Measurements from ENCODE around the gene BCL2L1. TPM values are rescaled to one million over a fixed set of nuclear protein-coding genes. Genes with fewer than 3 reads are reported as not detected.

BCL2L1 gene
- total and polyA plus RNA-seq, 10 of the 15 experiments (the other 5 are each of a cell fraction or from before 2014, with no cell fraction given), result 0.63 to 67.7 (median 43.6) TPM

- TF ChIP-seq CEBPZ (IDR thresholded peaks at IDR 0.05; ENCODE audit: low read depth, low read length) (no peak), BCL11A (IDR thresholded peaks at IDR 0.05; ENCODE audit: low read depth, low read length) (no peak), SPI1 (IDR thresholded peaks at IDR 0.05; ENCODE audit: borderline replicate concordance, insufficient read depth, low read depth, low read length) (no peak), ZBTB33 (IDR thresholded peaks at IDR 0.05) (no peak), TBL1XR1 (IDR thresholded peaks at IDR 0.05; ENCODE audit: low read depth, low read length) (no peak), PBX3 (IDR thresholded peaks at IDR 0.05; ENCODE audit: insufficient replicate concordance, low read depth, low read length) (no peak), RAD51 (IDR thresholded peaks at IDR 0.05) (no peak), CTCF (IDR thresholded peaks at IDR 0.05 in 2 of 3, conservative IDR thresholded peaks at IDR 0.05 in 1 of 3; ENCODE audit: control insufficient read depth in 2 of 3, extremely low read depth in 1 of 3, insufficient read depth in 1 of 3, low read depth in 3 of 3, low read length in 3 of 3) (peak; percentile 41 to 54 (median 43); a peak in 5 of 6 replicates), ZNF274 (IDR thresholded peaks at IDR 0.05; ENCODE audit: insufficient read depth, insufficient read length) (no peak), WRNIP1 (IDR thresholded peaks at IDR 0.05; ENCODE audit: borderline replicate concordance, low read depth, low read length) (no peak), MEF2A (IDR thresholded peaks at IDR 0.05; ENCODE audit: insufficient read depth, low read depth, low read length) (no peak), CEBPB (IDR thresholded peaks at IDR 0.05; ENCODE audit: borderline replicate concordance in 1 of 2, low read depth in 2 of 2, low read length in 2 of 2) (no peak), GABPA (IDR thresholded peaks at IDR 0.05; ENCODE audit: low read depth) (no peak), NFIC (IDR thresholded peaks at IDR 0.05; ENCODE audit: low read depth, low read length) (peak; percentile 41; the same call in 1 of the 2 replicates), ZSCAN29 (IDR thresholded peaks at IDR 0.05) (no peak), BCL3 (IDR thresholded peaks at IDR 0.05; ENCODE audit: borderline replicate concordance, insufficient read depth, low read depth, low read length, poor library complexity, severe bottlenecking) (no peak), SMAD5 (IDR thresholded peaks at IDR 0.05; ENCODE audit: low read depth) (peak; percentile 36; the same call in 1 of the 2 replicates), EGR1 (IDR thresholded peaks at IDR 0.05; ENCODE audit: borderline replicate concordance in 1 of 2, low read depth in 2 of 2, low read length in 2 of 2) (peak in 1 of 2 experiments; percentile 60; a peak in 1 of 3 replicates)
Measured at GRCh38 chr20:31722257-31723068, at the start of gene BCL2L1 (continued).
